GM23248 (cell line): ENCODE measurements around the gene SH2D1B. TPM values are rescaled to one million over a fixed set of nuclear protein-coding genes. Genes with fewer than 3 reads are reported as not detected.

ENCODE experiments used
- DNase-seq: peaks from one replicate; pipeline ENCODE4 v3.0.0-alpha.2; 2015
- H2AFZ ChIP-seq: fragments of 200-600 bp; sonication (generic); 2 replicates; pipeline ENCODE4 v1.6.1; 2016; ENCODE audit warnings: antibody characterized with exemption
- H3F3A ChIP-seq: fragments of 200-600 bp; sonication (generic); 2 replicates; pipeline ENCODE4 v1.6.1; 2016; ENCODE audit warnings: mild to moderate bottlenecking, antibody characterized with exemption, mixed run types; ENCODE audit not compliant: insufficient read depth
- H3K27ac ChIP-seq: fragments of 200-600 bp; sonication (generic); 2 replicates; pipeline ENCODE4 v1.5.1; 2016; ENCODE audit warnings: mild to moderate bottlenecking
- H3K27me3 ChIP-seq: fragments of 200-600 bp; sonication (generic); replicated peaks from 2 replicates; pipeline ENCODE4 v1.6.1; 2016; ENCODE audit warnings: mild to moderate bottlenecking; ENCODE audit not compliant: insufficient read depth
- H3K36me3 ChIP-seq: fragments of 200-600 bp; sonication (generic); 2 replicates; pipeline ENCODE4 v1.6.1; 2016; ENCODE audit warnings: low read depth, mild to moderate bottlenecking
- H3K4me1 ChIP-seq: fragments of 200-600 bp; sonication (generic); 2 replicates; pipeline ENCODE4 v1.6.1; 2016; ENCODE audit warnings: mild to moderate bottlenecking; ENCODE audit not compliant: insufficient read depth
- H3K4me2 ChIP-seq: fragments of 200-600 bp; sonication (generic); one replicate; pipeline ENCODE4 v1.6.1; 2016; ENCODE audit warnings: mild to moderate bottlenecking; ENCODE audit not compliant: unreplicated experiment
- H3K4me3 ChIP-seq: fragments of 200-600 bp; sonication (generic); 2 replicates; pipeline ENCODE4 v1.5.1; 2016; ENCODE audit warnings: mild to moderate bottlenecking
- H3K79me2 ChIP-seq: fragments of 200-600 bp; sonication (generic); 2 replicates; pipeline ENCODE4 v1.6.1; 2016; ENCODE audit warnings: mild to moderate bottlenecking; ENCODE audit not compliant: insufficient read depth
- H3K9ac ChIP-seq: fragments of 200-600 bp; sonication (generic); 2 replicates; pipeline ENCODE4 v1.6.1; 2016; ENCODE audit warnings: mild to moderate bottlenecking
- H3K9me2 ChIP-seq: fragments of 200-600 bp; sonication (generic); 2 replicates; pipeline ENCODE4 v1.6.1; 2016; ENCODE audit warnings: mixed run types, mild to moderate bottlenecking, moderate library complexity; ENCODE audit not compliant: insufficient read depth
- H3K9me3 ChIP-seq: fragments of 200-600 bp; sonication (generic); one replicate; pipeline ENCODE4 v1.6.1; 2017; ENCODE audit warnings: low read depth
- H4K20me1 ChIP-seq: fragments of 200-600 bp; sonication (generic); 2 replicates; pipeline ENCODE4 v1.6.0; 2016; ENCODE audit not compliant: insufficient read depth
- EZH2 ChIP-seq: fragments of 200-600 bp; sonication (generic); IDR thresholded peaks from 2 replicates; pipeline ENCODE4 v1.6.1; 2018; ENCODE audit warnings: antibody characterized with exemption, mild to moderate bottlenecking; ENCODE audit not compliant: insufficient read depth, poor library complexity, severe bottlenecking
- EZH2phosphoT487 ChIP-seq: fragments of 200-600 bp; sonication (generic); IDR thresholded peaks from 2 replicates; pipeline ENCODE4 v1.6.1; 2018; ENCODE audit warnings: antibody characterized with exemption, moderate library complexity, mild to moderate bottlenecking, low read depth; ENCODE audit not compliant: insufficient read depth
- WGBS, 2 experiments: methylation state at CpG; one replicate each; pipeline ENCODE4 v1.1.6; 2015 to 2017; ENCODE audit warnings: low lambda C conversion rate in 2 of 2, low coverage in 1 of 2; ENCODE audit errors: missing lambda C conversion rate in 2 of 2; 5-methylcytosine and 5-hydroxymethylcytosine counted together
- in situ Hi-C: fragments of 300-500 bp; cut with MboI; formaldehyde crosslinking; loops from 2 replicates; pipeline ENCODE4 v1.15.0; 2020
- polyA plus RNA-seq: library from polyadenylated mRNA; unstranded; fragments of >200 nt; fragmentation: Nextera tagmentation; extraction: Ambion mirVana; gene quantifications from 2 replicates; pipeline ENCODE4 v1.2.1, GENCODE V29; 2016
- total RNA-seq: library from RNA; depleted of rRNA; stranded (reverse); fragments of >200 nt; shearing (Covaris generic); gene quantifications from 2 replicates; pipeline ENCODE4 v1.2.3, GENCODE V29; 2014

The SH2D1B gene
- total and polyA plus RNA-seq, 2 experiments from 2014 or later, result not detected

DNA sequence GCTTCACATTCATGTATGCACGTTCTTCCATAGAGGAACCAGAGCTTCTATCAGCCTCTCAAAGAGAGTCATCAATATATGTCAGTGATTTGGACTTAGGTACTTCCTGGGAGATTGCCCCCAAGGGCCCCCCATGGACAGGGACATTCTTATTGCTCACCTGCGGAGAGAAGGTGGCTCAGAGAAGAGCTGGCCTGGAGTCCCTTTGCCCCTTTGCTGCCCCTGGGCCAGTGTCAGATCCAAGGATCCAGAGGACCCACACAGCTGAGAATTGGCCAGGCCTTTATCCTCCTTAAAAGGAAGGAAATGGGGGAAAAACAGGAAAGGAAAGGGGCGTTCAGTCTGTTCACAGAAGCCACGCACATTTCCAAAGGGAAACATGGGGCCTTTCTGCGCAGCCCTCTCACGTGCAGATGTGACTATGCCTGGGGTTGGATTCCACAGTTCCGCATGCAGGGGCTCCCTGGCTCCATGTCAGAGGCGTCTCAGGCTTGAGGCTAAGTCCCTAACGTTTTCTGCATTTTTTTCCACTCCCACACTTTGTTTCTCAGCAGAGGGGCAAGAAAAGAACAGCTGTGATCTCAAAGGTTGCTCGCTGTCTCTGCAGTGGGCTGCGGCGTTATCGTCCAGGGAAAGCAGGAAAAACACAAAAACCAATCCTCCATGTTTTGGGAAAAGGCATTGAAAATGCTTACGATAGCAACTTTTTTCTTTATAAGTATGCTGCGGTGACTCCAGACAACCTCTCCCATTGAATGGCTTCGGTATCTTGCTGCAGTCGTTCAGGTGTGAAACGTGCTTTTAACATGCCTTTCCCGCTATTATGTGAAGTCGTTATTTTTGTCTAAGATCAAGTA is 24.5 kb downstream of the SH2D1B start:
- no peak overlapping the region for H3K27ac ChIP-seq
- TF ChIP-seq EZH2phosphoT487 (no peak), EZH2 (no peak)
- WGBS, 2 experiments, result 64 to 66% methylated on average over 20 of the region's 20 CpGs
- no peak overlapping the region for H3K9ac ChIP-seq
- H4K20me1 ChIP-seq, result no peaks in the 10 kb centered on the region
- H3K79me2 ChIP-seq, result no peaks in the 10 kb centered on the region
- in situ Hi-C loops, result loop anchor here (10.0 kb wide), 1 partner anchor 333 kb away; no protein-coding TSS in a partner anchor
- DNase-seq, result no peak
- no peak overlapping the region for H2AFZ ChIP-seq
- H3K9me3 ChIP-seq, result no peaks in the 10 kb centered on the region
- no peaks in the 10 kb centered on the region for H3K36me3 ChIP-seq
- H3K4me1 ChIP-seq, result 0 out of 2 replicates have a peak, but pooled peaks cover 3% of the 10 kb centered on the region
- H3K9me2 ChIP-seq, result no peaks in the 10 kb centered on the region
- H3F3A ChIP-seq, result no peaks in the 10 kb centered on the region
- H3K4me2 ChIP-seq, result no peak overlapping the region
- no peak overlapping the region for H3K4me3 ChIP-seq
- H3K27me3 ChIP-seq, result peaks cover 6% of the 10 kb centered on the region; the same call in 1 of the 2 replicates

DNA sequence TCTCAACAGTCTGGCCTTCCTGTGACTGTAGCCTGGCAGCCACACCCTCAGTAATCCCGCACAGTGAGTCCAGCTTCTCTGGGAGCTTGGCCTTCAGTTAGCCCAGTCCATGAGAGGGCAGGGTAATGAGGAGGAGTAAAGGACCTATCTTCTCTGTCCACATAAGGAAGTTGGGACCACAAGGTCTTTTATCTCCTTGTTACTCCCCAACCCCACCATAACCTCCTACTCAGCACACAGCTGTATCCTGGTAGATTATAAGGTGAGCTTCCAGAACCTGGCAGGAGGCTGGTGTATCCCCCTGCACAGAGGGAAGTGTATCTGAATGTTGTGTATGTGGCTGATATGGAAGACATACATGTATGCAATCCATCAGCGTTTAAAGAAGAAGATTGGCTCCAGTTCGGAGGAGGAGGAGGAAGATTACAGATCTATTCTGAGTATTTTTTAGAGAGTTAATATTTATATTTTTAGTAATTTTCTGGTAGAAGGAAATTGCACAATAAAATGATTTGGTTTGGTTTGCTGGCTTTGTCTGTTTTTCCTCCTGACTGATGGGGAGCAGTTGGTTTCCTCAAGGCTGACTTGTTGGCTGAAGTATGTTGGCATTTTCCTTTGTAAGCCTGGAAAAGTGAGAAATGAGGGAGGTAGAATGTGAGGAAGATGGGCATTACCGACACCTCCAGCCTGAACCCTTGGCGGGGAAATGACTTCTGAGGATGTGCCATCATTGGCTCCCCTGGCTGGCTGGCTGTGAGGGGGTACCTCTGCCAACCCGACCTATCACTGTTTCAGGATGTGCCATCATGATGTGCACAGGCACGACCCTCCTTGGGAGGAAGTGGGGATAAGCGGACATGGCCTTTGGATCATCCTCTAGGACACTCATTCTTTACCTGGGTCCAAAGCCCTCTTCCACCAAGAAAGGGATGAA is 25.4 kb downstream of the SH2D1B start:
- Histone ChIP-seq H3K79me2 (no peaks in the 10 kb centered on the region), H3K9me3 (no peaks in the 10 kb centered on the region), H2AFZ (no peak overlapping the region), H3F3A (no peaks in the 10 kb centered on the region), H3K27me3 (peaks cover 6% of the 10 kb centered on the region; the same call in 1 of the 2 replicates), H3K9me2 (no peaks in the 10 kb centered on the region), H3K36me3 (no peaks in the 10 kb centered on the region), H3K27ac (no peak overlapping the region), H3K4me2 (no peak overlapping the region), H3K4me1 (0 out of 2 replicates have a peak, but pooled peaks cover 3% of the 10 kb centered on the region), H4K20me1 (no peaks in the 10 kb centered on the region), H3K9ac (no peak overlapping the region), H3K4me3 (no peak overlapping the region)
- no peak for DNase-seq
- WGBS, 2 experiments, result 77 to 83% methylated on average over 8 of the region's 8 CpGs
- in situ Hi-C loops, result loop anchor here (10.0 kb wide), 1 partner anchor 332 kb away; no protein-coding TSS in a partner anchor
- TF ChIP-seq EZH2phosphoT487, result no peak
- TF ChIP-seq EZH2, result no peak

DNA sequence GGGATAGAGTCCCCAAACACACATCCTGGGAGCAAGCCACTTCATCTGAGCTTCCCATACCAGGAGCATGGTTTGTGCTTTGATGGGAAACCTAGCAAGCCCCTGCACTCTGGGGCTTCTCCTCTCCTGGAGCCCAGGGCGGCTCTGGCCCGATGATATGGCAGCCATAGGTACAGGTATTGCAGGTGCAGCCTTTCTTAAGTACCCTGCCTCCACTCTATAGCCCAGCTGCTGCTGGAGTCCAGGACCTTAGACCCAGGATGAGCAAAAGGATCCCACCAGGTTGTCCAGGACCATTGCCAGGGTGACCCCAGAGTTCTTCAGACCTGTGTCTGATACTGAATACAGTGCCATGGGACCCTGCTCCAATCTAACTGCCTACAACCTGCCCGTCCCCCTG is 26.2 kb downstream of the SH2D1B start:
- H3K4me3 ChIP-seq, result no peak overlapping the region
- no peak overlapping the region for H2AFZ ChIP-seq
- no peaks in the 10 kb centered on the region for H3K36me3 ChIP-seq
- DNase-seq, result no peak
- WGBS, 2 experiments, result 52 to 63% methylated on average over 3 of the region's 3 CpGs
- no peaks in the 10 kb centered on the region for H3F3A ChIP-seq
- H3K27me3 ChIP-seq, result peaks cover 6% of the 10 kb centered on the region; the same call in 1 of the 2 replicates
- no peak overlapping the region for H3K27ac ChIP-seq
- H3K9ac ChIP-seq, result no peak overlapping the region
- no peaks in the 10 kb centered on the region for H3K79me2 ChIP-seq
- H3K4me2 ChIP-seq, result no peak overlapping the region
- H3K9me2 ChIP-seq, result no peaks in the 10 kb centered on the region
- H3K4me1 ChIP-seq, result 0 out of 2 replicates have a peak, but pooled peaks cover 3% of the 10 kb centered on the region
- no peaks in the 10 kb centered on the region for H4K20me1 ChIP-seq
- H3K9me3 ChIP-seq, result no peaks in the 10 kb centered on the region
- in situ Hi-C loops, result loop anchor here (10.0 kb wide), 1 partner anchor 331 kb away; no protein-coding TSS in a partner anchor
- TF ChIP-seq EZH2, result no peak
- no peak for TF ChIP-seq EZH2phosphoT487

DNA sequence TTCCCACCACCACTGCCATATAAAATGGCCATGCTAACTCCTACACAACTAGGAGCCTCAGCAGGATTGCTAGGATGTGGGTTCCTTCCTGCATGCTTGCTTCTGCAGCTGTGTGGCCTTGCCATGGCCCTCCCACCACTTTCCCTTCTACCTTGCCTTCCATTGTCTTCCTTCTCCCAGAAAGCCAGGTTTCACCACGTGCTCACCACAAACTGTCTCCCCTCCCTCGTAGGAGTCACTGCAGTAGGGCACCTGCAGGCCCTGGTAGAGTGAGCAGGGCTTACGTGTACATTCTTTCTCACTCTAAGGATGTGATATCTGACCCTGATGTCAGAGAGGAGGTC is 26.7 kb downstream of the SH2D1B start:
- Histone ChIP-seq H3K4me3 (no peak overlapping the region), H3K4me1 (0 out of 2 replicates have a peak, but pooled peaks cover 3% of the 10 kb centered on the region), H3K9ac (no peak overlapping the region), H2AFZ (no peak overlapping the region), H3K27me3 (peaks cover 6% of the 10 kb centered on the region; the same call in 1 of the 2 replicates), H3K27ac (no peak overlapping the region), H3K9me3 (no peaks in the 10 kb centered on the region), H3K36me3 (no peaks in the 10 kb centered on the region), H4K20me1 (no peaks in the 10 kb centered on the region), H3F3A (no peaks in the 10 kb centered on the region), H3K79me2 (no peaks in the 10 kb centered on the region), H3K4me2 (no peak overlapping the region), H3K9me2 (no peaks in the 10 kb centered on the region)
- no peak for DNase-seq
- TF ChIP-seq EZH2 (no peak), EZH2phosphoT487 (no peak)
- WGBS, 2 experiments, result 62 to 71% methylated on average over 3 of the region's 3 CpGs
- in situ Hi-C loops, result loop anchor here (10.0 kb wide), 1 partner anchor 330 kb away; no protein-coding TSS in a partner anchor
